ENCODE measurements around the gene PUM1.

DNA sequence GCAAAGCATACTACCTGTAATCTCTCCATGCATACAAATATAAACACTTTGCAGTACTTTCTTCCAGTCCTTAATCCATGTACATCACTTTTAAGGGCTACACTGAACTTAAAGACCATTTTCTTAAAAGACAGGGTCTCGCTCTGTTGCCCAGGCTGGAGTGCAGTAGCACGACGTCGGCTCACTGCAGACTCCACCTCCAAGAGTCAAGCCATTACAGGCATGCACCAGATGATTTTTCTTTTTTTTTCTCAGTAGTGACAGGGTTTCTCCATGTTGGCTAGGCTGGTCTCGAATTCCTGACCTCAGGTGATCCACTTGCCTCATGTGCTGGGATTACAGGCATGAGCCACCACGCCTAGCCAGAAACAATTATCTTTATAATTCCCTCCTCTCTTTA is 22.9 kb downstream of the PUM1 start:
- TF ChIP-seq EZH2 (IDR thresholded peaks at IDR 0.05) (no peak), POLR2AphosphoS5 (IDR thresholded peaks at IDR 0.05; ENCODE audit: borderline replicate concordance, low read depth, low read length) (no peak), FOXP2 (optimal IDR thresholded peaks at IDR 0.05; ENCODE audit: control extremely low read depth, extremely low read length, insufficient read depth) (no peak)

Data from SK-N-MC (cell line).